Fibroblast of skin of right biceps (primary cell): Measurements from ENCODE around the gene B4GALT3.
"Not testable (repeated sequence)": the region's sequence is repeated elsewhere in the genome, so short reads cannot be mapped to it uniquely, and the experiment has no call there.

Experiments used
- DNase-seq: peaks from one replicate; pipeline ENCODE4 v3.0.0-alpha.2; 2013

Gene B4GALT3

GRCh38 chr1:161177112-161177935 is at the start of gene B4GALT3:
Gene B4GALT3, minus strand, starts transcription at chr1:161177507. Its CDS starts 1,447 bp downstream, at chr1:161176060.
- DNase-seq = peak; percentile 79

DNA sequence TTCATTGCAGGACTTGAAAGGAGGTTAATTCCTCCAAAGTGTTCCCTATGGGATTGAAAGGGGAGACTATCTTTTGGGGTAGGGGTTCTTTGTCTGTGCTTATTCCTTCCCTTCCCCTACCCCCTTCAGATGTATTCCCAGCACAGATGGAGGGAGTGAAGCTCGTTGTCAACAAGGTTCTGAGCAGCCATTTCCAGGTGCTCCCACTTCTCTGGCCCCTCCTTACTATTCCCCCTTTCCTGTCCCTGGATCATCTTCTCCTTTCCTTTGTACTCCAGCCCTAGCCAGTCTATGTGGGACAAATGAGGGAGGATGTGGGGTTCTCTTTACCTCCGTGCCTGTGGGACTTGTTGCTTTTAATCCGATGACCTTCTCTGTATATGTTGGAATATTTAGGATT is 49.5 kb upstream of the B4GALT3 start:
- no peak for DNase-seq

- no peak for DNase-seq
These were observed 49.0 kb upstream of the B4GALT3 start for GRCh38 chr1:161226320-161226711.

GRCh38 chr1:161225534-161226319 is 48.4 kb upstream of the B4GALT3 start, which contains the start of gene TOMM40L:
Gene TOMM40L, plus strand, starts transcription at chr1:161226060. Its CDS starts 430 bp downstream, at chr1:161226490.
- peak; percentile 100 for DNase-seq

GRCh38 chr1:161225178-161225533 is 47.8 kb upstream of the B4GALT3 start:
- DNase-seq = no peak

DNA sequence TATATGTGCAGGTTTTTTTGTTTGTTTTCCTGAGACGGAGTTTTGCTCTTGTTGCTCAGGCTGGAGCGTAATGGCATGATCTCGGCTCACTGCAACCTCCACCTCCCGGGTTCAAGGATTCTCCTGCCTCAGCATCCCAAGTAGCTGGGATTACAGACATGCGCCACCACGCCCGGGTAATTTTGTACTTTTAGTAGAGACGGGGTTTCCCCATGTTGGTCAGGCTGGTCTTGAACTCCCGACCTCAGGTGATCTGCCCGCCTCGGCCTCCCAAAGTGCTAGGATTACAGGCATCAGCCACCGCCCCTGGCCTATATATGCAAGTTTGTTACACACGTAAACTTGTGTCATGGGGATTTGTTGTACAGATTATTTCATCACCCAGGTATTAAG is 47.4 kb upstream of the B4GALT3 start:
- DNase-seq = not testable (repeated sequence)

DNA sequence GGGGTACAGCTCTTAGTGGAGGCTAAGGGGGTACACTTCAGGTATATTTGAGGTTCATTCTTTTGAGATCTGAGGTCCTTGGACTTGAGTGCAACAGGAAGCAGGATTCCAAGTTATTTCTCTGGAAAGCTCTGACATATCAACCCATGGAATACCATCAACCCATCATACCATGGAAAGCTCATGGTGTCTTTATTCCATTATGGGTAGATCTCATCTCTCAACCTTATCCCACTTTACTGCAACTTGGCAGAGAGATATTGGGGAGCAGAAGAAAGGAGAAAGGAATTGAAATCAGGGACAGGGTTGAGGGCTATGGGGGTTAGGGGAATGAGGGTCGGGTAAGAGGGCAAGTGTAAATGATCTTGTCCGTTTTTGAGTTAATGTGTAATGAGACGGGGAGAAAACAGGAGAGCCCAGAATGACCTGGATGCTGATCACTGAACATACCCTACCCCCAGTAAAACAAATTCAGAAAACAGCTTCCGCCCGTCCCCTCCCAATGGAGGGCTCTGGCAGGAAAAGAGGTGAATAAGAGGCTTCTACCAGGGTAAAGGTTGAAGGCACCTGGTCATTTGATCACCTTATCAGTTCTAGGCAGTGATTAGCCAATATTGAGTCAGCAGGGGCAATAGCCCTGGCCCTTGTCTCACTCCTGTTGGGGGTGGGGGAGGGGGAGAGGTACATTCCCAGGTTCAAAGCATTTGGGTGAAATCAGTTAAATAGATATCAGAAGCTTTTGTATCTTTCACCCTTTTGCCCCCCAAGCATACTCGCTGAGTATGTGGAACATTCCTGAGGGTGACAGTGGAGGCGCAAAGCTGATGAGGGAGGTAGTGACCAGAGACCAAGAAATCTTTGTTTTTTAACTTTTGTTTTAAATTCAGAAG is 46.7 kb upstream of the B4GALT3 start:
- DNase-seq = no peak

DNA sequence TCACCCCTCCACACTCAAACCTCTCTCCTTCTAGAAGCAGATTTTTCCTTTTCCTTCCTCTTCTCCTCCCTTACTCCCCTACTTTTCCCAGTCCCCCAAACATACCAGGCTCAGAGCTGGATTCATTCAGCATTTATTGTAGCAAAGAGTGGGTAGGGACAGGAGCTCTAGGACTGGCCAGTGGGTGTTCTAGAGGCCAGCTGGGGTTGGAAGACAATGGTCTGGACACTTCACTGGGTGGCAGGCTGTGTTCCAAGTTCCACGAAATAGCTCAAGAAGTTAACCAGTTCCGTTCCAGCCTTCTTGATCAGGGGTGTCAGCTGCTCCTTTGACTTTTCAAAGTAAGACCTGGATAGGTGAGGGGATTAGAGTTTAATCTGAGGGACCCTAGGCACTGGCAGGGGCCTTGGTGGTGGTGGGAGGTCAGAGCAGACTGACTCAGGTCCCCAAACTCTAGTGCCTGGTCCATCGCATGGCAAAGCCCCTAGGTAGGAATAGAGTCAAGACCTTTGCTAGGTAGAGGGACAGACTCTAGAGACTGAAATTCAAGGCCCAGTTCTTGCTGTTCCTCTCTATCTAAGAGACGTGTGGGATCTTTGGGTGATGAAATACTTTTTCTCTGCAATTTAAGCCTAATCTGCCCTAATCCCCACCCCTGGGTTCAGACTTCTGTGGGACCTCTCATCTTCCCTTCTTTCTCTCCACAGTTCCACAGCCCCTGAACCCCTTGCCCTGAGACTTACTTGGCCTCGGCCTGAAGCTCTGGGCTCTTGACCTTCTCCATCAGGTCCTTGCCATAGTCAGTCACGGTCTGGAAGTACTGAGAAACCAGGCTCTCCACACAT is 45.1 kb upstream of the B4GALT3 start:
- no peak for DNase-seq

GRCh38 chr1:161220002-161220401 is 42.7 kb upstream of the B4GALT3 start:
- no peak for DNase-seq

GRCh38 chr1:161219078-161219892 is 42.0 kb upstream of the B4GALT3 start:
- no peak for DNase-seq

GRCh38 chr1:161218301-161219077 is 41.2 kb upstream of the B4GALT3 start:
- no peak for DNase-seq

DNA sequence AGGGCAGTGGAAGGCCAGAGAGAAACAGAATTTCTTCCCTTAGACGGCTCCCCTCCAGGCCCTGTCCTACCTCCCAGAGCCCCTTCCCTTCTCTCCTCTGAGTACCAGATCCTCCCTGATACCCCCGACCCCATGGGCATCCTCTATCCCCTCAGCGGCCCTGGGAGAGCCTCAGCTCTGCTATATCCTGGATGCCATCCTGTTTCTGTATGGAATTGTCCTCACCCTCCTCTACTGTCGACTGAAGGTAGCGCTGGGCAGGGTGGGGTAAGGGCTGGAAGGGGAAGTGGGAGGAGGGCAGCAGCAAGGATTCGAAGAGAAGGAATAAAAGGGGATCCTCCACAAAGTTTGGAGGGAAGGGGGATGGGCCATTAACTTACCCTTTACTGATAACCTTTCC is 40.5 kb upstream of the B4GALT3 start:
- no peak for DNase-seq

DNA sequence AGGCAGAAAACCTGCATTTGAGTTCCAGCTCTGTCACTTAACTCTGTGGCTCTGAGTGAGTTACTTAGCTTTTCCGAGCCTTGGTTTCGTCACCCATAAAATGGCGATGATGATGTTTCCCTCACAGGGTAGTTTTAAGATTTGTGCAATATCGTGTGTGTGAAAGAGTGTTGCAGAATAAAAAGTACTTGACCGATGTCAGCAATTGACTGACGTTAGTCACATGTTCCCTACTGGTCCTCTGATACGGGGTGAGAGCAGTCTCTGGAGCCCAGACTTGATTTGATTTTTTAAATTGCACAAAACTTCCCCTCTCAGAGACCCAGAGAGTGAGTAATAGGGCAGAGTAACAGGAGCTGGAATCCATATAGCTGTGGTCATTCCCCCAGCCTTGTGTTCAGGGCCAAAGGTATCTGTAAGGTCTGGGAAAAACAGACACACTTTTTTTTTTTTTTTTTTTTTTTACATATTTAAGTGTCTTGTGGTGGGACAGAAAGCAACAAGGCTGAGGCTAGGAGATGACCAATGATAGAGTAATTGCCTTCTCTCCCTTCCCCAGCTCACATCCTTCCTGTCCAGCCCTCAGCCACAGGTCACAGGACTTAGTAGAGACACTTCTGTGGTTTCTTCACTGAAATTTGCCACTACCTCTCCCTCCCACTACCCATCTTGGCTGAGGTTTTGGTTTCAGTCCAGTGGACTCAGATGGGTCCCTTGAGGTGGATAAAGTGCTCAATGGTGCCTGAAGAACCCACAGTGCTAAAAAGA is 39.8 kb upstream of the B4GALT3 start:
- DNase-seq = peak; percentile 70

DNA sequence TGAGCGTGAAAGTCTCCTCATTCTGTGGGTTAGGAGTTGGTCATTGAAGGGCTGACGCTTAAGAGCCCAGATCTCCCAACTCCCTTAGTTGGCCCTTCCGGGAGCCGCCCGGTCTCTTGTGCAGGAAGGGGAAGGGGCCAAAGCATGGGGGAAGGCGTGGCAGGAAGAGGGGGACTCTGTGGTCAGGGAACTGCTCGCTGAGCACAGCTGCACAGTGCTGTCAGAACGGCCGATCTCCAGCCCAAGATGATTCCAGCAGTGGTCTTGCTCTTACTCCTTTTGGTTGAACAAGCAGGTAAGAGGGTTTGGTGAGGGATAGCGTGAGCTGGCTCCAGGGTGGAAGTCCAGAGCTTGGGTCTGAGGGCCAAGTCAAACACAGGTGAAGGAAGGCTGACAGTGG is 37.8 kb upstream of the B4GALT3 start, which contains the start of gene FCER1G:
Gene FCER1G, plus strand, starts transcription at position 220 of the 400 bp plus-strand sequence. Its CDS starts 27 bp downstream, at position 247.
- DNase-seq = no peak

- DNase-seq = no peak
These were observed 37.1 kb upstream of the B4GALT3 start for GRCh38 chr1:161214369-161214768.

DNA sequence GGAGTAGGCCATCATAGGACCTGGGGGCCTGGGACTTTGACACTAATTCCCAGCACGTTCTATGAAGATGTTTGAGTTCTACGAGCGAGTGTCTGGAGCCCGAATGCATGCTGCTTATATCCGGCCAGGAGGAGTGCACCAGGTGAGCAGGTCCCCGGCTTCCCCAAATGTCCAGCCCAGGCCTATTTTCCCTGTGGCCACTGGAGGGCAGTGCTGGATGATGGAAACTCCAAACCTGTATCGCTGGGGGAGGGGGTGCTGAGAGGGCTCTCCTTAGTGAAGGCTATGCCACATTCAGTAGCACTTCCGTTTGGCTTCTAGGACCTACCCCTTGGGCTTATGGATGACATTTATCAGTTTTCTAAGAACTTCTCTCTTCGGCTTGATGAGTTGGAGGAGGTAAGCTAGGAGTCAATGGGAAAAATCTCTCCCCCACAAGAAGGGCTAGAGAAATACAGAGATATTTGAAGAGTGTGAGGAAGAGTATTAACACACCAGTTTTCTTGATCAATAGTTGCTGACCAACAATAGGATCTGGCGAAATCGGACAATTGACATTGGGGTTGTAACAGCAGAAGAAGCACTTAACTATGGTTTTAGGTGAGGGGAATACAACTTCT is 32.6 kb upstream of the B4GALT3 start:
- DNase-seq = peak; percentile 71

DNA sequence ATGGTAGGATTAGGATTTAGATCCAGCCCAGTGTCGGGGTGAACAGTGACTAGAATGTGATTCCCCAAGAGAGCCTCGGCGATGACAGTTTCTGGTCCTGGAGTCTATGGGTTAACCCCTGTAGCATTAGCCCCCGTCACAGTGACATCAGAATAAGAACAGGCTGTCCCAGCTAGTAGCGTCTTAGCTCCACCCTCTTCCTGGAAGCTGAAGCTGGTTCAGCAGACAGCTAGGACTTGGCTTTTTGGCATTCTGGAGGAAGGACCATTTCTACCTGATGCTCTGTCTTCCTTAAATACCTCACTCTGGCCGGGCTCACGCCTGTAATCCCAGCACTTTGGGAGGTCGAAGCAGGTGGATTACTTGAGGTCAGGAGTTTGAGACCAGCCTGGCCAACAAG is 29.9 kb upstream of the B4GALT3 start:
- no peak for DNase-seq

DNA sequence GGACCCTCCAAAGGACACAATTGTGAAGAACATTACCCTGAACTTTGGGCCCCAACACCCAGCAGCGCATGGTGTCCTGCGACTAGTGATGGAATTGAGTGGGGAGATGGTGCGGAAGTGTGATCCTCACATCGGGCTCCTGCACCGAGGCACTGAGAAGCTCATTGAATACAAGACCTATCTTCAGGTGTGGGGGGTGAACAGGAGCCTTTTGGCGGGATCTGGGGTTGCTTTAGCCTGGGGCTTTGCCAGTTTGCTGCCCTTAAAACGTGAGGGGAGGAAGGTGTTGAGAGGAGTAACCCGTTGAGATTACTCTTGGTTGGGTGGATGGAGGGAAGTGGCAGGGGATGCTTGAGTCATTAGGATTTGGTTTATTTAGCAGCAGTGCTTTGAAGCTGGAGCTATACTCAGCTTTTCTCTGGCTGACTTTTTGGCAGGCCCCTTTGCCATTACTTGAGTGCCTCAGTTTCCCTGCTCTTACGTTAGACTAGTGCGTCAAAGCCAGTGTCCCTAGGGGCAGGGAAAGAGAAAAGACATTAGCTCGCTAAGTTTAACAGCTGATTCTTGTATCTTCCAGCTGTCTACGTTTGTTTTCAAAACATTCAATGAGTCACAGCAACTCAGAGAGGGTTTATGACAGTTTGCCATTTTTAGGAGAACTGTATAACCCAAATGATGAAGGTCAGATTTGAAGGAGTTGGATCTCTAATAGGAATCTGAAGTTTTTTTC is 29.3 kb upstream of the B4GALT3 start:
- no peak for DNase-seq
